Peyer's patch (tissue), 4 donors: ENCODE measurements around the gene PCNX2. TPM values are rescaled to one million over a fixed set of nuclear protein-coding genes. Genes with fewer than 3 reads are reported as not detected.

Source experiments
- DNase-seq, 3 donors: peaks; one replicate each; pipeline ENCODE4 v3.0.0-alpha.2; 2017 to 2019
- H3K27ac ChIP-seq, 4 donors: fragments of 200-600 bp; sonication (generic); one replicate each; pipeline ENCODE4 v1.5.1; 2016 to 2019
- H3K27me3 ChIP-seq, 2 donors: fragments of 200-600 bp; sonication (generic); one replicate each; pipeline ENCODE4 v1.5.1; 2019
- H3K36me3 ChIP-seq, 3 donors: fragments of 200-600 bp; sonication (generic); one replicate each; pipeline ENCODE4 v1.5.1; 2016 to 2019
- H3K4me1 ChIP-seq, 4 donors: fragments of 200-600 bp; sonication (generic); one replicate each; pipeline ENCODE4 v1.5.1; 2016 to 2019
- H3K4me3 ChIP-seq, 4 donors: fragments of 200-600 bp; sonication (generic); 1 replicate in 3 of 4; 2 replicates in 1 of 4; pipeline ENCODE4 v1.5.1; 2016 to 2019; ENCODE audit warnings: mild to moderate bottlenecking in 1 of 4
- H3K9me3 ChIP-seq, 4 donors: fragments of 200-600 bp; sonication (generic); one replicate each; pipeline ENCODE4 v1.5.1; 2016 to 2019; ENCODE audit warnings: mild to moderate bottlenecking in 1 of 4
- CTCF ChIP-seq, 6 experiments: fragments of 450-650 bp in 4 of 6; fragments of 200-600 bp in 2 of 6; sonication (generic) in 1 of 6; IDR thresholded peaks; one replicate each; pipeline ENCODE4 v1.5.1; 2017 to 2019; ENCODE audit warnings: antibody characterized with exemption in 6 of 6, mild to moderate bottlenecking in 3 of 6, moderate library complexity in 1 of 6
- POLR2A ChIP-seq, 2 donors: fragments of 450-650 bp; IDR thresholded peaks; one replicate each; pipeline ENCODE4 v1.5.1; 2017; ENCODE audit warnings: antibody characterized with exemption in 2 of 2, mild to moderate bottlenecking in 2 of 2, moderate library complexity in 2 of 2
- total RNA-seq, 4 donors: library from RNA; depleted of rRNA; stranded (reverse); fragments of >200 nt; gene quantifications; one replicate each; pipeline ENCODE4 v1.1.0, GENCODE V29; 2016

The PCNX2 gene
- total RNA-seq, 4 donors from 2014 or later: 6.3 to 79.2 (median 18.9) TPM

GRCh38 chr1:233127157-233127556, 168.4 kb downstream of the PCNX2 start:
- Histone ChIP-seq H3K9me3 (no peaks in the 10 kb centered on the region), H3K27me3 (no peaks in the 10 kb centered on the region), H3K4me1 (no peaks in the 10 kb centered on the region), H3K27ac (no peak overlapping the region), H3K4me3 (no peak overlapping the region), H3K36me3 (no peaks in the 10 kb centered on the region)
- TF ChIP-seq CTCF (IDR thresholded peaks at IDR 0.05) (no peak), POLR2A (IDR thresholded peaks at IDR 0.05) (no peak)
- DNase-seq: no peak

- Histone ChIP-seq H3K4me3 (no peak overlapping the region), H3K27me3 (no peaks in the 10 kb centered on the region)
- TF ChIP-seq POLR2A (IDR thresholded peaks at IDR 0.05) (no peak), CTCF (IDR thresholded peaks at IDR 0.05) (no peak)
Observed at GRCh38 chr1:233122779-233123178, 172.7 kb downstream of the PCNX2 start.

GRCh38 chr1:233121947-233122559, 173.5 kb downstream of the PCNX2 start:
- H3K27me3 ChIP-seq: no peaks in the 10 kb centered on the region
- no peaks in the 10 kb centered on the region for H3K4me1 ChIP-seq
- no peak overlapping the region for H3K4me3 ChIP-seq
- no peak overlapping the region for H3K27ac ChIP-seq
- no peak for DNase-seq
- no peaks in the 10 kb centered on the region for H3K9me3 ChIP-seq
- TF ChIP-seq CTCF (IDR thresholded peaks at IDR 0.05) (no peak), POLR2A (IDR thresholded peaks at IDR 0.05) (no peak)
- H3K36me3 ChIP-seq: no peaks in the 10 kb centered on the region

More at GRCh38 chr1:233122779-233123178, 172.7 kb downstream of the PCNX2 start:
- H3K4me1 ChIP-seq: no peaks in the 10 kb centered on the region
- H3K36me3 ChIP-seq: no peaks in the 10 kb centered on the region
- H3K9me3 ChIP-seq: no peaks in the 10 kb centered on the region
- no peak overlapping the region for H3K27ac ChIP-seq
- DNase-seq: no peak

- Histone ChIP-seq H3K27me3 (no peaks in the 10 kb centered on the region), H3K36me3 (no peaks in the 10 kb centered on the region), H3K4me1 (peaks cover 0 to 8% (median 0%) of the 10 kb centered on the region in 4 donors), H3K27ac (peak overlapping the region in 1 of 4 donors; percentile 15), H3K9me3 (no peaks in the 10 kb centered on the region), H3K4me3 (no peak overlapping the region)
- no peak for DNase-seq
- TF ChIP-seq CTCF (IDR thresholded peaks at IDR 0.05) (no peak), POLR2A (IDR thresholded peaks at IDR 0.05) (no peak)
Observed at GRCh38 chr1:233114860-233115259, 180.7 kb downstream of the PCNX2 start.

GRCh38 chr1:233114159-233114558, 181.4 kb downstream of the PCNX2 start:
- DNase-seq: no peak
- H3K27me3 ChIP-seq: no peaks in the 10 kb centered on the region
- no peaks in the 10 kb centered on the region for H3K36me3 ChIP-seq
- H3K27ac ChIP-seq: peak overlapping the region in 1 of 4 donors; percentile 70
- no peaks in the 10 kb centered on the region for H3K9me3 ChIP-seq
- TF ChIP-seq CTCF (IDR thresholded peaks at IDR 0.05) (no peak), POLR2A (IDR thresholded peaks at IDR 0.05) (no peak)
- no peak overlapping the region for H3K4me3 ChIP-seq
- H3K4me1 ChIP-seq: peaks cover 0 to 8% (median 0%) of the 10 kb centered on the region in 4 donors
